ENCODE results near the gene FASLG. TPM values are rescaled to one million over a fixed set of nuclear protein-coding genes. Genes with fewer than 3 reads are reported as not detected.
"Not testable (repeated sequence)": the region's sequence is repeated elsewhere in the genome, so short reads cannot be mapped to it uniquely, and the experiment has no call there.

The FASLG gene
- total and polyA plus RNA-seq, 2 experiments from 2014 or later: not detected

DNA sequence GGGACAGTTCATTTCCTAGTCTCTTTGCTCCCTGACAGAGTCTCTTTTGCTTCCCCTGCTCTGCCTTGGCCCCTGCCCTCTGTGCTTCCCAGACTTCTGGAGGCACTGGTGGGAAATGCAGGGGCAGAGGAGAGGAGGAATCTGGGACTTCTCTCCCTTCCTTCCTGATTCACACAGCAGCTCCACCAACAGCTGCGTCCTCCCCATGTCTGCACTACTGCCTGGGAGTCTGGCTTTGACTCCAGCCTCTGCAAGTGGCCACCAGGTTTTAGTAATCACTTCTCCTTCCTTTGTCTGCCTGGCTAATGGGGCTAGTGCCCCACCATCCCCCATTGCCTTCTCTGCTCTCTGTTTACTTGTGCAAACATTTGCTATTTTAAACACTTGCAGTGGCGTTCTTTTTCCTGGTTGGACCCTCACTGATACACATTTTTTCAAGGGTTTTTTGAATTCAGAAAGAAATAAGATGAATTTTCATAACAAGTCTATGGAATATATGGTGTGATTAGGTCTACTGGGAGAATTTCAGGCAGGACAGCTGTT is 21.9 kb downstream of the FASLG start:
- Histone ChIP-seq H3K27me3 (no peaks in the 10 kb centered on the region), H3K4me3 (no peak overlapping the region), H3K4me2 (no peak overlapping the region), H3K79me2 (no peaks in the 10 kb centered on the region), H3K27ac (no peak overlapping the region), H3K9me3 (ENCODE audit: low read depth) (no peaks in the 10 kb centered on the region), H2AFZ (no peak overlapping the region), H4K20me1 (ENCODE audit: insufficient read depth, poor library complexity, severe bottlenecking) (no peaks in the 10 kb centered on the region), H3K36me3 (replicated peaks; ENCODE audit: insufficient read depth, low read depth) (no peaks in the 10 kb centered on the region), H3K9me2 (replicated peaks; ENCODE audit: insufficient read depth) (no peaks in the 10 kb centered on the region), H3K4me1 (ENCODE audit: insufficient read depth) (no peaks in the 10 kb centered on the region)
- WGBS (ENCODE audit: low lambda C conversion rate, missing lambda C conversion rate): 30% methylated on average over 2 of the region's 2 CpGs
- no peak for DNase-seq (ENCODE audit: low spot score)
- no peak for TF ChIP-seq EZH2 (IDR thresholded peaks at IDR 0.05; ENCODE audit: borderline replicate concordance)
- TF ChIP-seq, protein P1, sequence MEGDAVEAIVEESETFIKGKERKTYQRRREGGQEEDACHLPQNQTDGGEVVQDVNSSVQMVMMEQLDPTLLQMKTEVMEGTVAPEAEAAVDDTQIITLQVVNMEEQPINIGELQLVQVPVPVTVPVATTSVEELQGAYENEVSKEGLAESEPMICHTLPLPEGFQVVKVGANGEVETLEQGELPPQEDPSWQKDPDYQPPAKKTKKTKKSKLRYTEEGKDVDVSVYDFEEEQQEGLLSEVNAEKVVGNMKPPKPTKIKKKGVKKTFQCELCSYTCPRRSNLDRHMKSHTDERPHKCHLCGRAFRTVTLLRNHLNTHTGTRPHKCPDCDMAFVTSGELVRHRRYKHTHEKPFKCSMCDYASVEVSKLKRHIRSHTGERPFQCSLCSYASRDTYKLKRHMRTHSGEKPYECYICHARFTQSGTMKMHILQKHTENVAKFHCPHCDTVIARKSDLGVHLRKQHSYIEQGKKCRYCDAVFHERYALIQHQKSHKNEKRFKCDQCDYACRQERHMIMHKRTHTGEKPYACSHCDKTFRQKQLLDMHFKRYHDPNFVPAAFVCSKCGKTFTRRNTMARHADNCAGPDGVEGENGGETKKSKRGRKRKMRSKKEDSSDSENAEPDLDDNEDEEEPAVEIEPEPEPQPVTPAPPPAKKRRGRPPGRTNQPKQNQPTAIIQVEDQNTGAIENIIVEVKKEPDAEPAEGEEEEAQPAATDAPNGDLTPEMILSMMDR (IDR thresholded peaks at IDR 0.05; ENCODE audit: poor library complexity): no peak

GRCh38 chr1:172682812-172683211 is 23.9 kb downstream of the FASLG start:
- no peaks in the 10 kb centered on the region for H4K20me1 ChIP-seq (ENCODE audit: insufficient read depth, poor library complexity, severe bottlenecking)
- no peak overlapping the region for H2AFZ ChIP-seq
- H3K9me2 ChIP-seq (replicated peaks; ENCODE audit: insufficient read depth): no peaks in the 10 kb centered on the region
- no peaks in the 10 kb centered on the region for H3K4me1 ChIP-seq (ENCODE audit: insufficient read depth)
- DNase-seq (ENCODE audit: low spot score): no peak
- no peaks in the 10 kb centered on the region for H3K79me2 ChIP-seq
- H3K27me3 ChIP-seq: no peaks in the 10 kb centered on the region
- H3K36me3 ChIP-seq (replicated peaks; ENCODE audit: insufficient read depth, low read depth): no peaks in the 10 kb centered on the region
- WGBS (ENCODE audit: low lambda C conversion rate, missing lambda C conversion rate): 61% methylated on average over 3 of the region's 3 CpGs
- TF ChIP-seq EZH2 (IDR thresholded peaks at IDR 0.05; ENCODE audit: borderline replicate concordance) (no peak), EZH2phosphoT487 (IDR thresholded peaks at IDR 0.05; ENCODE audit: low read depth, severe bottlenecking, unreplicated experiment) (no peak)
- TF ChIP-seq, protein P1 (IDR thresholded peaks at IDR 0.05; ENCODE audit: poor library complexity): no peak
- no peak overlapping the region for H3K27ac ChIP-seq
- H3K9me3 ChIP-seq (ENCODE audit: low read depth): no peaks in the 10 kb centered on the region
- H3K4me3 ChIP-seq: no peak overlapping the region
- H3K4me2 ChIP-seq: no peak overlapping the region

DNA sequence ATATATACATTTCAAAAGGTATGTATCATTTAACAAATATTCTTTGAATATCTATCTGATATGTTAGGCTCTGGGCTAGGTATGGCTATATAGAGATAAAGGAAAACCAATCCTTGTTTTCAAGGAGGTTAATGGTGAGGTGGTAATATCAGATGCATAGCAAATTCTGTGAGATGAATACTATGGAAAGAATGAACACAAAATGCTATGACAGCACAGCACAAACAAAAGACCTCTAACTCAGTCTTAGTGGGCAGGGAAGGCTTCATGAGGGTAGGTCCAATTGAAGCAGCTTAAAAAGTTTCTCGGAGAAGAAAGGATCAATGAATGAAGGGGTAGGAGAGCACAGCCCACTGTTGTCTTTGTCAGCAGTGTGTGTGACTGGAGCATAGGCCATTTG is 27.2 kb downstream of the FASLG start:
- TF ChIP-seq EZH2phosphoT487 (IDR thresholded peaks at IDR 0.05; ENCODE audit: low read depth, severe bottlenecking, unreplicated experiment) (no peak), EZH2 (IDR thresholded peaks at IDR 0.05; ENCODE audit: borderline replicate concordance) (no peak)
- TF ChIP-seq, protein P1 (IDR thresholded peaks at IDR 0.05; ENCODE audit: poor library complexity): no peak
- no peak overlapping the region for H3K27ac ChIP-seq
- H3K79me2 ChIP-seq: no peaks in the 10 kb centered on the region
- H3K27me3 ChIP-seq: no peaks in the 10 kb centered on the region
- no peaks in the 10 kb centered on the region for H3K9me2 ChIP-seq (replicated peaks; ENCODE audit: insufficient read depth)
- H3K36me3 ChIP-seq (replicated peaks; ENCODE audit: insufficient read depth, low read depth): no peaks in the 10 kb centered on the region
- no peak overlapping the region for H2AFZ ChIP-seq
- no peaks in the 10 kb centered on the region for H3K9me3 ChIP-seq (ENCODE audit: low read depth)
- H4K20me1 ChIP-seq (ENCODE audit: insufficient read depth, poor library complexity, severe bottlenecking): no peaks in the 10 kb centered on the region
- DNase-seq (ENCODE audit: low spot score): no peak
- WGBS (ENCODE audit: low lambda C conversion rate, missing lambda C conversion rate): 93% methylated on average over 1 of the region's 1 CpG
- no peak overlapping the region for H3K4me3 ChIP-seq
- H3K4me1 ChIP-seq (ENCODE audit: insufficient read depth): no peaks in the 10 kb centered on the region
- H3K4me2 ChIP-seq: no peak overlapping the region

GRCh38 chr1:172688428-172689085 is 29.7 kb downstream of the FASLG start:
- H2AFZ ChIP-seq; DNase-seq (ENCODE audit: low spot score); H3K4me1 ChIP-seq (ENCODE audit: insufficient read depth); H3K9me3 ChIP-seq (ENCODE audit: low read depth); H3K79me2 ChIP-seq; H3K4me3 ChIP-seq; H3K9me2 ChIP-seq (replicated peaks; ENCODE audit: insufficient read depth); H4K20me1 ChIP-seq (ENCODE audit: insufficient read depth, poor library complexity, severe bottlenecking); H3K27ac ChIP-seq; H3K27me3 ChIP-seq; H3K36me3 ChIP-seq (replicated peaks; ENCODE audit: insufficient read depth, low read depth); H3K4me2 ChIP-seq: not testable (repeated sequence)
- WGBS (ENCODE audit: low lambda C conversion rate, missing lambda C conversion rate): 95% methylated on average over 2 of the region's 2 CpGs

DNA sequence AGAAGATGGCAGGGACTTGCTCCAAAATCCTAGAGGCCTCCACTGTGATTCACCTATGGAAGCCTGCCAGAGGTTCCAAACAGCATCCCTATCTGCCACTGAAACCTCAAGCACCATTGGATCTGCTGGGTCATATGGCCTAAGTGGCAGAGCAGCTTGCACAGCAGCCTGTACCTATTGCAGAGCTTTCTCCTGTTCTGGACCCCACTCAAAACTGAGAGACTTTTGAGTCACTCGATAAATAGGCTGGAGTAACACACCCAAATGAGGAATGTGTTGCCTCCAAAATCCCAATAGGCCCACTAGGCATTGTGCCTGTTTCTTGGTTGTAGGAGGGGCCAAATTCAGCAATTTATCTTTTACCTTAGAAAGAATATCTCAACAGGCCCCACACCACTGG is 32.0 kb downstream of the FASLG start:
- H3K27ac ChIP-seq; DNase-seq (ENCODE audit: low spot score); H3K4me3 ChIP-seq; H3K36me3 ChIP-seq (replicated peaks; ENCODE audit: insufficient read depth, low read depth); H3K27me3 ChIP-seq; H2AFZ ChIP-seq; H3K4me1 ChIP-seq (ENCODE audit: insufficient read depth); H3K9me3 ChIP-seq (ENCODE audit: low read depth); H4K20me1 ChIP-seq (ENCODE audit: insufficient read depth, poor library complexity, severe bottlenecking); H3K9me2 ChIP-seq (replicated peaks; ENCODE audit: insufficient read depth); H3K79me2 ChIP-seq; H3K4me2 ChIP-seq: not testable (repeated sequence)
- WGBS (ENCODE audit: low lambda C conversion rate, missing lambda C conversion rate): 86% methylated on average over 1 of the region's 1 CpG

Data from hepatocyte (in vitro differentiated cells).